Activated CD4-positive, alpha-beta memory T cell treated with anti-CD3 and anti-CD28 coated beads, Interleukin-2, amount 10 ng/mL, durations not matched to agents 7 days and 5 days (primary cell): ENCODE data around the gene GRK1. TPM values are rescaled to one million over a fixed set of nuclear protein-coding genes. Genes with fewer than 3 reads are reported as not detected.

Experiments used
- CTCF ChIA-PET: fragments of 350-600 bp; sonication (Branson Sonifier 250); formaldehyde crosslinking; loops from one replicate; lab custom pipeline; 2021; ENCODE audit warnings: antibody characterized with exemption, inconsistent platforms; lab: Charles Lee
- POLR2A ChIA-PET: fragments of 350-600 bp; sonication (Branson Sonifier 250); formaldehyde crosslinking; loops from one replicate; lab custom pipeline; 2021; ENCODE audit warnings: antibody characterized with exemption; lab: Charles Lee
- DNase-seq: peaks from one replicate; pipeline ENCODE4 v3.0.0-alpha.2; 2020
- H3K27ac Mint-ChIP-seq: one replicate; pipeline ENCODE4 v1.8.0; 2021; ENCODE audit warnings: mild to moderate bottlenecking, mixed read lengths
- H3K27me3 Mint-ChIP-seq: one replicate; pipeline ENCODE4 v1.8.0; 2021; ENCODE audit warnings: mixed read lengths
- H3K36me3 Mint-ChIP-seq: one replicate; pipeline ENCODE4 v1.8.0; 2021; ENCODE audit warnings: low read depth, mixed read lengths
- H3K4me1 Mint-ChIP-seq: one replicate; pipeline ENCODE4 v1.8.0; 2021; ENCODE audit warnings: mixed read lengths
- H3K4me3 Mint-ChIP-seq: one replicate; pipeline ENCODE4 v1.8.0; 2021; ENCODE audit warnings: mild to moderate bottlenecking, mixed read lengths
- H3K9me3 Mint-ChIP-seq: one replicate; pipeline ENCODE4 v1.8.0; 2021; ENCODE audit warnings: mixed read lengths
- total RNA-seq, 2 experiments: library from RNA; stranded (reverse); gene quantifications; one replicate each; pipeline ENCODE4 v1.2.3, GENCODE V29; 2021

Gene GRK1
- total RNA-seq, 2 experiments from 2014 or later, result not detected

GRCh38 chr13:113627136-113627535 is 39.9 kb upstream of the GRK1 start:
- Mint-ChIP-seq H3K36me3 (peaks cover 68% of the 10 kb centered on the region), H3K4me1 (no peaks in the 10 kb centered on the region)
- no peak for DNase-seq

GRCh38 chr13:113628291-113629270 is 38.4 kb upstream of the GRK1 start:
- no peak overlapping the region for H3K27ac Mint-ChIP-seq
- POLR2A ChIA-PET, result no interaction called here

More at GRCh38 chr13:113627136-113627535, 39.9 kb upstream of the GRK1 start:
- ChIA-PET CTCF (no interaction called here), POLR2A (no interaction called here)
- H3K9me3 Mint-ChIP-seq, result no peaks in the 10 kb centered on the region
- no peak overlapping the region for H3K4me3 Mint-ChIP-seq
- H3K27me3 Mint-ChIP-seq, result no peaks in the 10 kb centered on the region
- H3K27ac Mint-ChIP-seq, result no peak overlapping the region

GRCh38 chr13:113629866-113630265 is 37.2 kb upstream of the GRK1 start:
- Mint-ChIP-seq H3K36me3 (peaks cover 72% of the 10 kb centered on the region), H3K9me3 (no peaks in the 10 kb centered on the region), H3K27me3 (no peaks in the 10 kb centered on the region), H3K4me1 (peaks cover 2% of the 10 kb centered on the region), H3K27ac (no peak overlapping the region), H3K4me3 (no peak overlapping the region)
- CTCF ChIA-PET, result no interaction called here
- no peak for DNase-seq
- POLR2A ChIA-PET, result no interaction called here

More at GRCh38 chr13:113628291-113629270, 38.4 kb upstream of the GRK1 start:
- CTCF ChIA-PET, result no interaction called here
- Mint-ChIP-seq H3K27me3 (no peaks in the 10 kb centered on the region), H3K4me1 (no peaks in the 10 kb centered on the region), H3K4me3 (no peak overlapping the region), H3K36me3 (peaks cover 71% of the 10 kb centered on the region), H3K9me3 (no peaks in the 10 kb centered on the region)
- no peak for DNase-seq

GRCh38 chr13:113630296-113630695 is 36.7 kb upstream of the GRK1 start:
- H3K36me3 Mint-ChIP-seq, result peaks cover 72% of the 10 kb centered on the region
- no peaks in the 10 kb centered on the region for H3K9me3 Mint-ChIP-seq
- H3K4me1 Mint-ChIP-seq, result peaks cover 2% of the 10 kb centered on the region
- no peaks in the 10 kb centered on the region for H3K27me3 Mint-ChIP-seq
- no peak overlapping the region for H3K4me3 Mint-ChIP-seq
- ChIA-PET POLR2A (no interaction called here), CTCF (no interaction called here)
- no peak overlapping the region for H3K27ac Mint-ChIP-seq
- DNase-seq, result no peak

DNA sequence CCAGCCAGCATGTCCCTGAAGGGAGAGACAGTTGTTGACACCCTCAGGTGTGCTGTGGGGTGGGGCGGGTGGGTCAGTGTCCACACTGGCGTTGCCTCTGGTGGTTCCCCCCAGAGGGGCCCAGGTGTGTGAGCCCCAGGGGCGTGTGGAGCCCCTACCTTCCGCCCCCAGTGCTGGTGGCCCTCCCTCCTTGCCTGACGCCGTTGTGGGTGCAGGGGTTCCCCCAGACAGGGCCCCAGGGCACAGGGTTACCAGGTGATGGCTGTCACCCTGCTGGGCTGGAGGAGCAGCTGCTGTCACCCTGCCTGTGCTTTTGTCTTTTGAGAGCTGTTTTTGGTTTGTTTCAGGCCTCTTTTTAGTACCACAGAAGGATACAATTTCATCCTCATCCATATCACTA is 36.2 kb upstream of the GRK1 start:
- H3K4me3 Mint-ChIP-seq, result no peak overlapping the region
- H3K27ac Mint-ChIP-seq, result no peak overlapping the region
- no peaks in the 10 kb centered on the region for H3K9me3 Mint-ChIP-seq
- ChIA-PET CTCF (no interaction called here), POLR2A (no interaction called here)
- peaks cover 2% of the 10 kb centered on the region for H3K4me1 Mint-ChIP-seq
- no peaks in the 10 kb centered on the region for H3K27me3 Mint-ChIP-seq
- H3K36me3 Mint-ChIP-seq, result peaks cover 73% of the 10 kb centered on the region
- no peak for DNase-seq

GRCh38 chr13:113631341-113632095 is 35.5 kb upstream of the GRK1 start:
- Mint-ChIP-seq H3K36me3 (peaks cover 74% of the 10 kb centered on the region), H3K9me3 (no peaks in the 10 kb centered on the region), H3K27ac (no peak overlapping the region), H3K4me1 (peaks cover 2% of the 10 kb centered on the region), H3K27me3 (no peaks in the 10 kb centered on the region), H3K4me3 (no peak overlapping the region)
- no peak for DNase-seq
- POLR2A ChIA-PET, result no interaction called here
- CTCF ChIA-PET, result no interaction called here

GRCh38 chr13:113632706-113633484 is 34.1 kb upstream of the GRK1 start:
- peaks cover 2% of the 10 kb centered on the region for H3K4me1 Mint-ChIP-seq
- no peak for DNase-seq
- H3K36me3 Mint-ChIP-seq, result peaks cover 80% of the 10 kb centered on the region
- CTCF ChIA-PET, result no interaction called here
- H3K27ac Mint-ChIP-seq, result no peak overlapping the region
- POLR2A ChIA-PET, result no interaction called here
- H3K9me3 Mint-ChIP-seq, result no peaks in the 10 kb centered on the region
- no peaks in the 10 kb centered on the region for H3K27me3 Mint-ChIP-seq
- H3K4me3 Mint-ChIP-seq, result no peak overlapping the region

DNA sequence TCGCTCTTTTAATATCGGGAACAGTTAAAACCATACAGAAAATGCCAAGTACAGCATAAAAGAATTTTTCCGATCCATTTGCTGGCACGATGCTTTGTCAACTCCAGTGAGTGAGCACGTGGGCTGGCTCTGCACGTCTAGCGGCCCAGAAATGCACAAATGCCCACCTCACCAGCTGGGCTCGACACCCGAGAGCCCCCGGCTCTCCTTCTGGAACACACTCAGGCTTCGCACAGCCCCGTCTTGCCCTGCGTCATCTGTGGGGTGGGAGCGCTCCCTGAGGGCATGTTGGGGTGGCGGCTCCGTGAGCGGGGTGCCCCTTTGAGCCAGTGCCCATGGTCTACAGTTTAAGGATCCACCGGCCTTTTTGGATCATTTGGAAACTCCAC is 33.5 kb upstream of the GRK1 start:
- ChIA-PET CTCF (no interaction called here), POLR2A (no interaction called here)
- Mint-ChIP-seq H3K4me3 (no peak overlapping the region), H3K27me3 (no peaks in the 10 kb centered on the region), H3K9me3 (no peaks in the 10 kb centered on the region), H3K36me3 (peaks cover 81% of the 10 kb centered on the region), H3K4me1 (peaks cover 2% of the 10 kb centered on the region), H3K27ac (no peak overlapping the region)
- DNase-seq, result no peak

GRCh38 chr13:113634279-113635047 is 32.6 kb upstream of the GRK1 start:
- Mint-ChIP-seq H3K27ac (no peak overlapping the region), H3K27me3 (no peaks in the 10 kb centered on the region), H3K36me3 (peaks cover 79% of the 10 kb centered on the region), H3K4me3 (no peak overlapping the region), H3K4me1 (peaks cover 2% of the 10 kb centered on the region), H3K9me3 (no peaks in the 10 kb centered on the region)
- DNase-seq, result no peak
- ChIA-PET CTCF (no interaction called here), POLR2A (no interaction called here)

GRCh38 chr13:113635048-113635420 is 32.0 kb upstream of the GRK1 start:
- Mint-ChIP-seq H3K27ac (no peak overlapping the region), H3K4me3 (no peak overlapping the region), H3K4me1 (peaks cover 2% of the 10 kb centered on the region), H3K36me3 (peaks cover 78% of the 10 kb centered on the region), H3K9me3 (no peaks in the 10 kb centered on the region), H3K27me3 (no peaks in the 10 kb centered on the region)
- no peak for DNase-seq
- ChIA-PET POLR2A (no interaction called here), CTCF (no interaction called here)

DNA sequence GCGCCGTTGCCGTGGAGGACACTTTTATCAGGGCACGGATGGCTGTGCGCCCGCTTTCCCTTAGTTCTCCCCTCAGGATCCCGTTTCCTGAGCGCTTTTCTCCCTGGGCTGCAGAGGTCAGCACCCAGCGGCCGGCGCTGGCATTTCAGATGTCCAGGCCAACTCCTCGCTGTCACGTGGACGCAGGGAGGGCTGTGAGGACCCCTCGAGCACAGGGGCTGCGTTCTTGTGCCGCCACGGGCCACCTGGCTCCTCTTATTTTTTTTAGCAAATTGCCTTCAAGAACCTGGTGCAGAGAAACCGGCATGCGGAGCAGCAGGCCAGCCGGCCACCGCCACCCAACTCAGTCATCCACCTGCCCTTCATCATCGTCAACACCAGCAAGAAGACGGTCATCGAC is 31.3 kb upstream of the GRK1 start:
- ChIA-PET CTCF (no interaction called here), POLR2A (no interaction called here)
- Mint-ChIP-seq H3K9me3 (no peaks in the 10 kb centered on the region), H3K36me3 (peaks cover 84% of the 10 kb centered on the region), H3K27me3 (no peaks in the 10 kb centered on the region), H3K4me3 (no peak overlapping the region), H3K27ac (no peak overlapping the region), H3K4me1 (peaks cover 2% of the 10 kb centered on the region)
- DNase-seq, result no peak

DNA sequence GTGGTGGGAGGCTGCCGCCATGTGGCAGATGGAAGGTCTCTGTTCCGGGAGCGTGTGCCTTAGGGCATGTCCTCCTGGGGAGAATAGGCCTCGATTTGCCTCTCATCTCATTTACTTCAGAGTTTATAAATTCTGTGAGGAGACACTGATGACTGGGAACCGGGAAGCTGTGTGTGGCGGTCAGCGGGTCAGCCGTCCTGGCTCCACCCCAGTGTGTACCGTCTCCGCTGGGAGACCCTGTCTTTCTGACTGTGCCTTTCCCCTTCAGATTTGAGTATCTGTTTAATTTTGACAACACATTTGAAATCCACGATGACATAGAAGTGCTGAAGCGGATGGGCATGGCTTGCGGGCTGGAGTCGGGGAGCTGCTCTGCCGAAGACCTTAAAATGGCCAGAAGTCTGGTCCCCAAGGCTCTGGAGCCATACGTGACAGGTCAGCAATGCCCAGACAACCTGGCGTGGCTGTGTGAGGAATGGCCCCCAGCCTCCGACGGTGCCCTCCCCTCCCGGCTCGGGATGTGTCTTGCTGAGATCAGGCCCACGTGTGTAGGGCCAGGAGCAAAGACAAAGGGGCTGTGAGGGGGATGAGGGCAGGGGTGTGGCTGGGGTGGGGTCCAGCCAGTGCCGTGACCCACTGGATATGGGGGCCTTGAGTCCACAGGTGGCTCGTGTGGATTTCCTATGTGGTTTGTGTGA is 30.6 kb upstream of the GRK1 start:
- peaks cover 85% of the 10 kb centered on the region for H3K36me3 Mint-ChIP-seq
- H3K9me3 Mint-ChIP-seq, result no peaks in the 10 kb centered on the region
- ChIA-PET POLR2A (no interaction called here), CTCF (no interaction called here)
- no peak overlapping the region for H3K4me3 Mint-ChIP-seq
- DNase-seq, result no peak
- H3K27ac Mint-ChIP-seq, result no peak overlapping the region
- peaks cover 2% of the 10 kb centered on the region for H3K4me1 Mint-ChIP-seq
- no peaks in the 10 kb centered on the region for H3K27me3 Mint-ChIP-seq
